CD4-positive, alpha-beta T cell treated with Interleukin-4 for 4 hours (primary cell): ENCODE measurements around the gene BANP.
A peak's percentile ranks its signal among the peaks of the same experiment; 100 is the strongest.
"Not testable (repeated sequence)": the region's sequence is repeated elsewhere in the genome, so short reads cannot be mapped to it uniquely, and the experiment has no call there.

ENCODE experiments used
- DNase-seq: peaks from one replicate; pipeline ENCODE4 v3.0.0-alpha.2; 2020

BANP gene

DNA sequence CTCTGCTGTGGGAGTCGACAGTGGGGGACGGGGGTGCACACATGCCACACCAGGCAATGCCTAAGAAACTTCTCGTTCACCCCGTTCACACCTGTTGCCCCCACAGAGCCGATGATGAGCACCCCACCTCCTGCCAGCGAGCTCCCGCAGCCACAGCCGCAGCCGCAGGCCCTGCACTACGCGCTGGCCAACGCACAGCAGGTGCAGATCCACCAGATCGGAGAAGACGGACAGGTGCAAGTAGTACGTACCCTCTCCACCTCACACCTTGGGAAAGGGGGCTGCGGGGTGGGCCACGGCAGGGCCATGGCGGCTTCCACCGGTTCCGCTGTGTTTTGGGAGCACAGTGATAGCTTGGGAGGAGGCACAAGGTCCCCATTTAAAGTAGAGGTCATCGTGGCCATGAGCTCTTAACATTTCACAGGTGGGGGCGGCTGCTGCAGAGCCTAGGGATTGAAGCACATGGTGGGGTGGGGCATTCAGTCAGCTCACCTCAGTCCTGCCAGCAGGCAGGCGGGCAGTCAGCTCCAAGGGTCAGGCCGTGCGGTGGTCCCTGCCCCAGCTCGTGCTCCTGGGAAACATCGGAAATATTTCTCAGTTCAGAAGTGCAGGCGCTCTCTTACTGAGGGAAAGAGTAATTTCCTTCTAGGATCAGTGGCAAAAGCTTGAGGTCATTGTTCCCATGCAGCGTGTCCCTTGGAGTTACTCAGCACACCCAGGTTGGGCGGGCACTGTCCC is 81.9 kb downstream of the BANP start:
- DNase-seq: not testable (repeated sequence)

- no peak for DNase-seq
Measured at GRCh38 chr16:88034770-88035169, 83.5 kb downstream of the BANP start.

GRCh38 chr16:88035292-88035691 is 84.1 kb downstream of the BANP start:
- DNase-seq: no peak

DNA sequence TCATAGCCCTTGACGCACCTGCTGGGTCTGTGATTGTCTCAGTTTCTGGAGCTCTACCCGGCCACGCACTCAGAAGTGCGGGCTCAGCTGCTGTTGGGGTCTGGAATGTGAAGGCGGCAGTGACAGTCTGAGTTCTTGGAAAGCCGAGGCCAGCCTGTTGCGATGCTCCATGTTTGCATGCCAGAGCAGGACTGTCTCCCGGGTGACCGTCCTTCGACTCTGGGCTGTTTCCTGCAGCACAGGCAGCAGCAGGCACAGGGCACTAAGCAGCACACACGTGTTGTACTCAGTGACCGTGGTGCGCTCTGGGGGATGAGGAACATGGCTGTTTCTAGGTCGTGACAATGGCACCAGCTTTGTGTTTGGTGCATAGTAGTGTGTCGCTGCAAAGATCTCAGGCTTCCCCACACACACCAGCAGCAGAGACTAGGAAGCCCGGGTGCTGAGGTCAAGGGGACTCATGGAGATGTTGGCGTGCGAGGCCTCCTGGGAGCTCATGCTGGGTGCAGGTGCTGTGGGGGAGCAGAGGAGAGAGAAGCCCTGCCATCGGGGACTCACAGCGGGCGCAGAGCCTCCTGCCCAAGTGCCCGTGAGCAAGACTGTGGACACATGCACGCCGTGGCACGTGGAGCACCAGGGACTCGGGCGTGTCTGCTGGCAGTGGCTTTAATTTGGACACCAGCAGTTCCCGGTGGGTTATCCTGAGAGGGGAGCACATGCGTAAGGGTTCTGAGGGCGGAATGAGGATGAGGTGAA is 84.8 kb downstream of the BANP start:
- DNase-seq: not testable (repeated sequence)

GRCh38 chr16:88036640-88036996 is 85.4 kb downstream of the BANP start:
- not testable (repeated sequence) for DNase-seq

GRCh38 chr16:88037359-88037758 is 86.1 kb downstream of the BANP start:
- DNase-seq: not testable (repeated sequence)

- DNase-seq: not testable (repeated sequence)
Measured at GRCh38 chr16:88037876-88038525, 86.8 kb downstream of the BANP start.

GRCh38 chr16:88038526-88038908 is 87.3 kb downstream of the BANP start:
- DNase-seq: not testable (repeated sequence)

- DNase-seq: no peak
Measured at GRCh38 chr16:88039591-88039990, 88.4 kb downstream of the BANP start.

- DNase-seq: not testable (repeated sequence)
Measured at GRCh38 chr16:88040196-88040876, 89.1 kb downstream of the BANP start.

DNA sequence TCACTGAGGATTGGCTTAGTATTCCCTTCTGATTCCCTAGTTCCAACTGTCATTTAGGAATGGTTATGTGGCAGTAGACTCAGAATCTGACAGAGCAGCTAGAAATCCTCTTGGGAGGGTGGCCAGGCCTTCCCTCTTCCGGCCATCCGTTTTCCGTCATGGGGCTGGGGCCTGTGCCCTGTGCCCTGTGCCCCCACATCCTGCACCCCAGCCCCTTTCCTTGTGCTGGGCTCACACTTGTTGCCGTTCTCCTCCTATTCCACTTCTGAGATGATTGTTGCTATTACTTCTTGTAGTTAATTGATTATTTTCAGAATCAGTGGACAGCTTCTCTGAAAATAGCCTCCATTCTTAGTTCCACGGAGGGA is 89.6 kb downstream of the BANP start:
- DNase-seq: not testable (repeated sequence)

DNA sequence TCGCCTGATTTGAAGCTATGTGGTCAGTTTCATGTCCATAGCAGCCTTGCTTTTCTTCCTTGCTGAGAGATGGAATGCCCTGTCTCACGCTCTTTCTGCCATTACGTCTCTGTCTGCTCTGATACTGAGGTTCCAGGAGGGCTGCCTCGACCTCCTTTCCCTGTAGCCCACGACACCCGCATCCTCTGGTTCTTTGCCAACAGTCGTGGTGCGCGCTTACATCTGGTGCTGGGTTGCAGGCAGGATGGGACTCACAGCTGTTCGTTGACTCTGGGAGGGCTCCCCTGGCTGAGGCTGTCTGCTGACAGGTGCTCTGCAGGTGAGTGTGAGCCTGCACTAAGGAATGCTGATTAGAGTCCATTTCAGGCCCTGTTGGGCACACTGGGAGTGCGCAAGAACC is 90.3 kb downstream of the BANP start:
- not testable (repeated sequence) for DNase-seq

DNA sequence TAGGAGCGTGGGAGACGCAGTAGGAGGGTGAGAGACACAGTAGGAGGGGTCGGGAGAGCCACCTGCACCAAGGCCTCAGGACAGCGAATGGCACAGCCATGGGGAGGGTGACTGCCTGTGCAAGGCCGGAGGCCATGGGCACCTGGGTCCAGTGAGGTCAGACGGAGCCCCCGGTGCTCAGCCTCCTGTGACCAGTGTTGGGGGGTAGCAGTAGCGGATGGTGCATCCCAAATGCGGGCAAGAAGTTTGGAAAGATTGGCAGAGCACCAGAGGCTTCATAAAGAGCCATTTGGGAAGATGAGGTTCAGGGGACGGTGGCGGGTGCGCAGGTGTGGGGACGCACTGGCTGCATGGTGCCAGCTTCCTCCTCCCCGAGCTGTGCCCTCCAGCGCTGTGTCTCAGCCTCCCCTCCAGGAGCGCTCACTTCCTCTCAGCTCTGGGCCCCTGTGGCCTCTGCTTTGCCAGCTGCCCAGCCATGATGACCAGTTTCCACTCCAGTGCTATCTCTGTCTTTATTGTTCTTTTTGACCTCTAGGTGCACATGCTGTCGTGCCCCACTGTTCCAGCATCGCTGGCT is 90.8 kb downstream of the BANP start:
- DNase-seq: not testable (repeated sequence)

GRCh38 chr16:88043208-88043910 is 92.1 kb downstream of the BANP start:
- not testable (repeated sequence) for DNase-seq

- DNase-seq: peak; percentile 2
Measured at GRCh38 chr16:88044121-88044581, 92.9 kb downstream of the BANP start.

DNA sequence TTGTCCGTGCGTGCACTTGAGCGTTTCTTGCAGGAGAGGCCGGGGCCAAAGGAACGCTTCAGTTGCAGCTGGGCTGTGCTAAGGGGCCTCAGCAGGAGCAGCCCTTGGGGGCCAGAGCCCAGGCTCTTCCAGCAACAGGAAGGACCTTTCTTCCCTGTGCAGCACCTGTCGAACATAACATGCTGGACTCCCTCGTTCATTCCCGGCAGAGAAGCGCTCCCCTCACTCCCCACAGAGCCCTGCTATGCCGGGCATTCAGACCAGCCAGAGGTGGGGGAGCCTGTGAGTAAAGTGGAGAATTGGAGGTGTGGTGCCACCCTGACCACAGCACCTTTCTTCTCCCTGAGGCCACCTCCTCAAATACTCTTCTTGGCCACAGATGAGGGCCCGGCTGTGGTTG is 94.1 kb downstream of the BANP start:
- DNase-seq: not testable (repeated sequence)

DNA sequence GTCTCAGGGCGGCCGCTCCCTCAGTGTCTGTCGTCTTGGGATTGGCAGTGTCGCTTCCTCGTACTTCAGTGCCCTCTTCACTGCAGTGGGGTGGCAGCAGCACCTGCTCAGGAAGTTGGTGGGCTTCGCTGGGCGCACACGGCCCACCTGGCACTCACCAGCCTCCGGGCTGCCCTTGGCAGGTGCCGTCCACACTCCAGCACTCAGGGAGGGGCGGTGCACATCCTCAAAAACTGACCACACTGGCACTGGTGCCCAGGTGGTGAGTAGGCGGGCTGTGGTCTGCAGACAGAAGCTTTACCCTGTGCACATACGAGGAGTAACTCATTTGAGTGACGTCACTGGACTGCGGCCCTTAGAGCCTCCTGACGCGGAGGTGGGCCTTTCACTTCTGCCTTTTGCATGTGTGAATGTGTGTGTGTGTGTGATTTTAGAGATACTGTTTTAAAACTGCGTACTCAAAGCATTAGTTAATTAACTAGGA is 94.6 kb downstream of the BANP start:
- DNase-seq: no peak

DNA sequence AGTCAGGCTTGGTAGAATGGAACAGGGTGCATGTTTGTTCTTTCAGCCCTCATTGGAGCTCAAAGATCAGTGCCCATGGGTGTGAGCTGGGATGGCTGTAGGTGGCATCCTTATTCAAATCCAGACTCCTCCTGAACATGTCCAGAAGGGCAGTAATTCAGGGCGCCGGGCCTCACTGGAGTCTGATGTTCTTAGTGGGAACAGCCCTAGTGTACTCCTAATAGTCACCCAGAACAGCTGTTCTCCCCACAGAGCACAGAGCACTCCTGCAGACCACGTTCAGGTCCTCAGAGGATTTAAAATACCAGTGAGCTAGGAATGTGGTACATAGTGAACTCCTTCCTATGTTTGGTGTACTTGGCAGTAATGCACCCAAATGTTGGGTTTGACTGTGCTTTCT is 96.2 kb downstream of the BANP start:
- DNase-seq: no peak

DNA sequence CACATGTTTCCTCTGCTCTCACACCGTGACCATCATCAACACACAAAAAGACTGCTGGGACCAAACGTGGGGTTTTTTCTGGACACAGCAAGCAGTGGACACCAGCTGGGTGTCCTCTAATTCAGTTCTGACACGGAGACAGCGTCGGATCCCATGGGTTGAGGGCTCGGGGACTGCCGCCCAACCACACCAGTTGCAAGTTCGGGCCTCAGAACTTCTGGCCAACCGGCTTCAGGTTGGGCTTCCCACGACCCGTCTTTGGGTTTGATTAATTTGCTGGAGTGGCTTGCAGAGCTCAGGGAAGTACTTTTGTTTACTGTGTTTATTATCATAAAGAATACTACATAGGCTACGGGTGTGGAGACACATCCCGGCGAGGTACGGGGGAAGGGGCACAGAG is 97.8 kb downstream of the BANP start:
- DNase-seq: no peak

DNA sequence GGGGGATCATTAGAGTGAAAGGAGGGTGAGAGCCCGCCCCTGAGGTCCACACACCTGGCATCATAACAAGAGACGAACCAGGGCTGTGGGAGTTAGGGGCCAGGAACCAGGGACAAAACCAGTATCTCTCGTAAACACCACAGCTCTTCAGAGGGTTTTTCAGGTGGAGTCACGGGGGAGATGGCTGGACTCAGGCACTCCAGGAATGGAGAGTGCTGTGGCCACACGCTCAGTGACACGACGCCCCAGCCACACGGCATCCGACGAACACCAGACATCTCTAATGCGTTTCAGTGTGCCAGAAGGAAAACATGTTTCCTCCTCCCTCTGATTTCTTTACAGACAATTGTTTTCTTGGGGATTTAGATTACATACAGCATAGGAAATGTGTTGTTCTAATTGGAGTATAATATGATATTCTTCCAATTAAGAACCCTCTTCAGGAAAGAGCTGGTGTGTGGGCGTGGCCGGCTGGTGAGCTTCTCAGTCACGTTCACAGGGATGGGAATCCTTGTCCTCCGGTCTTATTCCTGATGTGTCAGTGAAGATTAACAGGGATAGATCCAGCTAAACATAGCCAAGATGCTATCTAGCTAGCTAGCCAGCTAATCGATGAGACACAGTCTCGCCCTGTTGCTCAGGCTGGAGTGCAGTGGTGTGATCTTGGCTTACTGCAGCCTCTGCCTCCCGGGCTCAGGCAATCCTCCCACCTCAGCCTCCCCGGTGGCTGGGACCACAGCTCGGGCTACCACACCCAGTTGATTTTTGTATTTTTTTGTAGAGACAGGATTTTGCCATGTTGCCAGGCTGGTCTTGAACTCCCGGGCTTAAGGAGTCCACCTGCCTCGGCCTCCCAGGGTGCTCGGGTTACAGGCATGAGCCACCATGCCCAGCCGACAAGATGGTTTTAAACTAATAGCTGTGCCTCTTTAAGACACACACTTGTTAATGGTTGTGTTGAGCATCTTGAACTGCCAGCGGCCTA is 98.6 kb downstream of the BANP start:
- DNase-seq: no peak
